Astrocyte (in vitro differentiated cells and primary cell): Measurements from ENCODE around the gene PWP1. TPM values are rescaled to one million over a fixed set of nuclear protein-coding genes. Genes with fewer than 3 reads are reported as not detected.
A peak's percentile ranks its signal among the peaks of the same experiment; 100 is the strongest.

ENCODE experiments used
- DNase-seq: peaks from one replicate; pipeline ENCODE4 v3.0.0-alpha.2; 2010; ENCODE audit warnings: low read depth
- FAIRE-seq: peaks from 2 replicates; lab custom pipeline; 2011; peaks lifted over from hg19 to GRCh38; lab: Jason Lieb, UNC
- H2AFZ ChIP-seq: 2 replicates; pipeline ENCODE4 v1.6.0; 2012; ENCODE audit warnings: low read depth, low read length, inconsistent platforms
- H3K27ac ChIP-seq: 2 replicates; pipeline ENCODE4 v1.5.1; 2011; ENCODE audit warnings: low read depth, low read length, inconsistent platforms
- H3K27me3 ChIP-seq: 2 replicates; pipeline ENCODE4 v1.6.0; 2011; ENCODE audit warnings: low read length, inconsistent platforms; ENCODE audit not compliant: insufficient read depth
- H3K36me3 ChIP-seq: 2 replicates; pipeline ENCODE4 v1.5.1; 2011; ENCODE audit warnings: low read length, inconsistent platforms; ENCODE audit not compliant: insufficient read depth
- H3K4me1 ChIP-seq: 2 replicates; pipeline ENCODE4 v1.5.1; 2011; ENCODE audit warnings: low read length, inconsistent platforms; ENCODE audit not compliant: insufficient read depth
- H3K4me2 ChIP-seq: 2 replicates; pipeline ENCODE4 v1.6.0; 2012; ENCODE audit warnings: low read length, inconsistent platforms
- H3K4me3 ChIP-seq: 2 replicates; pipeline ENCODE4 v1.5.1; 2011; ENCODE audit warnings: low read depth, mild to moderate bottlenecking, low read length, inconsistent platforms; ENCODE audit not compliant: insufficient read depth
- H3K79me2 ChIP-seq: 2 replicates; pipeline ENCODE4 v1.6.0; 2012; ENCODE audit warnings: mild to moderate bottlenecking, low read length, inconsistent platforms; ENCODE audit not compliant: insufficient read depth
- H3K9ac ChIP-seq: 2 replicates; pipeline ENCODE4 v1.6.0; 2012; ENCODE audit warnings: mild to moderate bottlenecking, low read length, inconsistent platforms
- H3K9me3 ChIP-seq: 2 replicates; pipeline ENCODE4 v1.5.1; 2012; ENCODE audit warnings: low read depth, mild to moderate bottlenecking, low read length, inconsistent platforms; ENCODE audit not compliant: insufficient read depth
- H4K20me1 ChIP-seq: 2 replicates; pipeline ENCODE4 v1.6.0; 2012; ENCODE audit warnings: low read length, inconsistent platforms; ENCODE audit not compliant: insufficient read depth
- H3K27ac Mint-ChIP-seq: one replicate; pipeline ENCODE4 v1.8.0; 2021; ENCODE audit warnings: mild to moderate bottlenecking, mixed read lengths; ENCODE audit not compliant: unreplicated experiment
- H3K27me3 Mint-ChIP-seq: one replicate; pipeline ENCODE4 v1.8.0; 2021; ENCODE audit warnings: low read depth, mixed read lengths; ENCODE audit not compliant: unreplicated experiment
- H3K36me3 Mint-ChIP-seq: one replicate; pipeline ENCODE4 v1.8.0; 2021; ENCODE audit warnings: low read depth, mixed read lengths; ENCODE audit not compliant: unreplicated experiment
- H3K4me1 Mint-ChIP-seq: one replicate; pipeline ENCODE4 v1.8.0; 2021; ENCODE audit warnings: low read depth, mixed read lengths; ENCODE audit not compliant: unreplicated experiment
- H3K4me3 Mint-ChIP-seq: one replicate; pipeline ENCODE4 v1.8.0; 2021; ENCODE audit warnings: mild to moderate bottlenecking, moderate library complexity, mixed read lengths; ENCODE audit not compliant: unreplicated experiment
- H3K9me3 Mint-ChIP-seq: one replicate; pipeline ENCODE4 v1.8.0; 2021; ENCODE audit warnings: mild to moderate bottlenecking, mixed read lengths; ENCODE audit not compliant: unreplicated experiment
- CTCF ChIP-seq: IDR thresholded peaks from 2 replicates; pipeline ENCODE4 v1.5.1; 2011; ENCODE audit warnings: low read depth, mild to moderate bottlenecking, inconsistent platforms, low read length, moderate library complexity; ENCODE audit not compliant: insufficient read depth
- EZH2 ChIP-seq: IDR thresholded peaks from 2 replicates; pipeline ENCODE4 v1.6.1; 2012; ENCODE audit warnings: mild to moderate bottlenecking, low read length, inconsistent platforms; ENCODE audit not compliant: insufficient read depth
- total RNA-seq: library from RNA; stranded (reverse); gene quantifications from 2 replicates; pipeline ENCODE4 v1.2.1, GENCODE V29; 2021

PWP1 gene
- total RNA-seq, 1 donor from 2014 or later: 67.2 TPM

DNA sequence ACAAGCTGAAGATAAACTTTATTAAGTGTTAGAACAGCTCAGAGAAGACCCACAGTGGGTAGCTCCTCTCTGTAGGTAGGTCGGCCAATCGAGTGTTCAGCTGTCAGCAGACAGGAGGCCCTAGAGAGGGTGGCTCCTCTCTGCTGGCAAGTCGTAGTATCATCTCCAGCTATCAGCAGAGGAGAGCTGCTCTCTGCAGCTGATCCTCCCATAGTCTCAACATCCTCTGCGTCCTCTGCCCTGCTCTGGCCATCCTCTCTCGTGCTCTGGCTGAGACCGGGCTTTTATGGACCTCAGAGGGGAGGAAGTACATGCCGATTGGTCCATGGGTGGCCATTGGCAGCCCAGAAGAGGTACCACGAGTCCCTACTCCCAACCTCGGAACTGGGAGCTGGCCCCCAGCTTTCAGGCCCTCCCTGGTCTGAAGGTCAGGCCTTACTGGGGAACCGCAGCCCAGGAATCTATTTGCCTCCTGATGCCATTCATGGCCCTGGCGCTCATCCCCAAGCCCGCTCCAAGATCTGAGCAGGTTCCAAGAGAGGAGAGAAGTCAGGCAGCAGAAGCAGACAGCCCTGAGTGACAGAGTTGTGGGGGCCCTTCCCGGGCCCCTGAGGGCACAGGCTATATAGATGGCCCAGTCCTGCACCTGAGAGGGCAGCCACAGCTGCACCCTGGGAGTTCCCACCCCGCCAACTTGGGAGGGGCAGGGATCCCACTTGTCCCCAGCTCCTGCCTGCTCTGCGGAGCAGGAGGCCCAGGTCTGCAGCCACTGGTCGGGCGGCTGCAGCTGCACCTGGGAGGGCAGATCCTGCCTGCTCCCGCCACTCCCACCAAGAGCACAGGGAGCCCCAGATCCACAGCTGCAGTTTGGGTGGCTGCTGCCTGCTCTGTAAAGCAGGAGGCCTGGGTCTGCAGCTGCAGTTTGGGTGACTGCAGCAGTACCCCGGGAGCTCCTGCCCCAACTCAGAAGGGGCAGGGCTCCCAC, 3.5 kb upstream of the PWP1 start:
- Histone ChIP-seq H3K79me2 (peaks cover 15% of the 10 kb centered on the region), H3K4me2 (no peak overlapping the region), H2AFZ (no peak overlapping the region), H3K4me1 (peaks cover 9% of the 10 kb centered on the region), H3K4me3 (no peak overlapping the region), H4K20me1 (no peaks in the 10 kb centered on the region), H3K27me3 (peaks cover 26% of the 10 kb centered on the region), H3K9ac (no peak overlapping the region), H3K27ac (no peak overlapping the region), H3K9me3 (no peaks in the 10 kb centered on the region), H3K36me3 (no peaks in the 10 kb centered on the region)
- no peak for DNase-seq
- Mint-ChIP-seq H3K27ac (no peak overlapping the region), H3K4me1 (peaks cover 5% of the 10 kb centered on the region), H3K27me3 (peaks cover 21% of the 10 kb centered on the region), H3K4me3 (no peak overlapping the region), H3K36me3 (no peaks in the 10 kb centered on the region), H3K9me3 (no peaks in the 10 kb centered on the region)
- TF ChIP-seq EZH2 (no peak), CTCF (no peak)
- no peak for FAIRE-seq

DNA sequence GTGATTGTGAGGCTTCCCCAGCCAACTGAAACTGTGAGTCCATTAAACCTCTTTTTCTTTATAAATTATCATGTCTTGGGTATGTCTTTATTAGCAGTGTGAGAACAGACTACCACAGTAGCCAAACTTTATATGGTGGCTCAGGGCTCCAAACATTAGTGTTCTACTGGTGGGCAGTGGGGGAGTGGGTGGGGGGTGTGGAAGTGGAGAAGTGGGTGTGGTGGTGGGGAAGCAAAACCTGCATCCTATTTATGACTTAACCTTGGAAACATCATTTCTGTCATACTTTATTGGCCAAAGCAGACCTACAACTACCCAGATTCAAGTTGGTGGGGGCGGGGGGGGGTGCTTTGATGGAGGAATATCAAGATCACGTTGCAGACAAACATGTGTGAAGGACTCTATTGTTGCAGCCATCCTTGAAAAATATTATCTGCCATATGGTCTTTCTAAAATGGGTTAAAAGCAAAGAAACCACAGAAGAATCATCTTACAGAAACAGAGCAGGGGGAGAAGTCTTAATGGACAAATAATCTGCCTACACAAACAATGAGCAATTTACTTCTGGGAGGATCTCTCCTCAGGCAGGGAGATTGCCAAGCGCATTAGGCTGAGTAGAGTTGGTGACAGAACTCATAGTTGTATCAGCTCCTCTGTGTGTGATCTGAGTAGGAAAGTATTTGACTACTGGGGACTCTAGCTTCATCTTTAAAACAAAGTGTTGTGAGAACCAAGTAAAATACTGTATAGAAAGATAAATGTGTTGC, 1.4 kb upstream of the PWP1 start:
- H3K4me3 ChIP-seq: peak overlapping the region; percentile 91
- no peaks in the 10 kb centered on the region for H3K9me3 Mint-ChIP-seq
- H3K9me3 ChIP-seq: no peaks in the 10 kb centered on the region
- H3K9ac ChIP-seq: peak overlapping the region; percentile 92
- H3K36me3 Mint-ChIP-seq: no peaks in the 10 kb centered on the region
- H3K27me3 ChIP-seq: peaks cover 10% of the 10 kb centered on the region
- peaks cover 4% of the 10 kb centered on the region for H3K27me3 Mint-ChIP-seq
- H3K4me2 ChIP-seq: peak overlapping the region; percentile 94
- H3K4me3 Mint-ChIP-seq: peak overlapping the region; percentile 98
- FAIRE-seq: no peak
- peaks cover 34% of the 10 kb centered on the region for H3K79me2 ChIP-seq
- peaks cover 12% of the 10 kb centered on the region for H3K4me1 ChIP-seq
- peaks cover 9% of the 10 kb centered on the region for H3K4me1 Mint-ChIP-seq
- H2AFZ ChIP-seq: peak overlapping the region; percentile 80
- peak; percentile 47 for DNase-seq
- peak overlapping the region; percentile 85 for H3K27ac ChIP-seq
- TF ChIP-seq EZH2 (no peak), CTCF (no peak)
- H3K36me3 ChIP-seq: peaks cover 10% of the 10 kb centered on the region
- H3K27ac Mint-ChIP-seq: no peak overlapping the region
- peaks cover 5% of the 10 kb centered on the region for H4K20me1 ChIP-seq
